Choroid plexus epithelial cell (primary cell): ENCODE data around the gene PPP1CA.

Experiments
- DNase-seq: peaks from one replicate; pipeline ENCODE4 v3.0.0-alpha.2; 2010; ENCODE audit warnings: low read depth
- H3K4me3 ChIP-seq: 2 replicates; pipeline ENCODE4 v1.5.1; 2011; ENCODE audit warnings: low read depth, mild to moderate bottlenecking, control low read depth, low read length, moderate library complexity
- CTCF ChIP-seq: conservative IDR thresholded peaks from 2 replicates; pipeline ENCODE4 v1.5.1; 2011; ENCODE audit warnings: low read depth, mild to moderate bottlenecking, control low read depth, inconsistent platforms, low read length, moderate library complexity

The PPP1CA gene

GRCh38 chr11:67441731-67442351 lies 40.2 kb upstream of the PPP1CA start:
- TF ChIP-seq CTCF = no peak
- no peak for DNase-seq
- H3K4me3 ChIP-seq = no peak overlapping the region

- no peak for TF ChIP-seq CTCF
- no peak for DNase-seq
- H3K4me3 ChIP-seq = no peak overlapping the region
Observed at GRCh38 chr11:67441098-67441563, 39.5 kb upstream of the PPP1CA start.

GRCh38 chr11:67440229-67441097 lies 38.8 kb upstream of the PPP1CA start:
- no peak for DNase-seq
- no peak overlapping the region for H3K4me3 ChIP-seq
- TF ChIP-seq CTCF = no peak

GRCh38 chr11:67439321-67440228 lies 37.9 kb upstream of the PPP1CA start:
- H3K4me3 ChIP-seq = no peak overlapping the region
- peak; percentile 22 for TF ChIP-seq CTCF
- DNase-seq = no peak

- no peak overlapping the region for H3K4me3 ChIP-seq
- no peak for DNase-seq
- TF ChIP-seq CTCF = no peak
Observed at GRCh38 chr11:67438158-67438902, 36.7 kb upstream of the PPP1CA start.

GRCh38 chr11:67437809-67438157 lies 36.1 kb upstream of the PPP1CA start:
- no peak for DNase-seq
- no peak overlapping the region for H3K4me3 ChIP-seq
- no peak for TF ChIP-seq CTCF
